ENCODE results near the gene ENOX1.
"Not testable (repeated sequence)": the region's sequence is repeated elsewhere in the genome, so short reads cannot be mapped to it uniquely, and the experiment has no call there.

Gene ENOX1

DNA sequence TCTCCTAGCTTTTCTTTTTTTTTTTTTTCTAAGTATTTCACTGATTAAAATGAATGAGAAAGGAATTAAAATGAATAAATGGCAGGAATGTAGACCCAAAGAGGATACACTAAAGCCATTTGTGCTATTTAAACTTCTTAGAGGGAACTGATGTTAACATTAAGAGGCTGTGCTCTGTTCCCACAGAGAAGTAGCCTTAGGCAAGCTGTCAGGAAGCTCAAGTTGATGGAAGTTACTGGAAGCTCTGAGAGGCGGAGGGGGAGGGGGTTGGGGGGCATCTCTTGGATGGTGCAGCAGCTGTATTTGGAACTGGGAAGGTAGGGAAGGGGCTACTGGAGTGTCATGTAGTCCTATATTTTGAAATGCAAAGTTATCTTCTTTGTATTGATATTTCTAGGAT, 595.2 kb downstream of the ENOX1 start:
- DNase-seq (ENCODE audit: low read depth) = no peak
- H3K4me3 ChIP-seq (ENCODE audit: low read length) = no peak overlapping the region
- TF ChIP-seq, protein P1, sequence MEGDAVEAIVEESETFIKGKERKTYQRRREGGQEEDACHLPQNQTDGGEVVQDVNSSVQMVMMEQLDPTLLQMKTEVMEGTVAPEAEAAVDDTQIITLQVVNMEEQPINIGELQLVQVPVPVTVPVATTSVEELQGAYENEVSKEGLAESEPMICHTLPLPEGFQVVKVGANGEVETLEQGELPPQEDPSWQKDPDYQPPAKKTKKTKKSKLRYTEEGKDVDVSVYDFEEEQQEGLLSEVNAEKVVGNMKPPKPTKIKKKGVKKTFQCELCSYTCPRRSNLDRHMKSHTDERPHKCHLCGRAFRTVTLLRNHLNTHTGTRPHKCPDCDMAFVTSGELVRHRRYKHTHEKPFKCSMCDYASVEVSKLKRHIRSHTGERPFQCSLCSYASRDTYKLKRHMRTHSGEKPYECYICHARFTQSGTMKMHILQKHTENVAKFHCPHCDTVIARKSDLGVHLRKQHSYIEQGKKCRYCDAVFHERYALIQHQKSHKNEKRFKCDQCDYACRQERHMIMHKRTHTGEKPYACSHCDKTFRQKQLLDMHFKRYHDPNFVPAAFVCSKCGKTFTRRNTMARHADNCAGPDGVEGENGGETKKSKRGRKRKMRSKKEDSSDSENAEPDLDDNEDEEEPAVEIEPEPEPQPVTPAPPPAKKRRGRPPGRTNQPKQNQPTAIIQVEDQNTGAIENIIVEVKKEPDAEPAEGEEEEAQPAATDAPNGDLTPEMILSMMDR (conservative IDR thresholded peaks at IDR 0.05; ENCODE audit: low read length) = no peak

- TF ChIP-seq, protein P1 (conservative IDR thresholded peaks at IDR 0.05; ENCODE audit: low read length) = no peak
- DNase-seq (ENCODE audit: low read depth) = no peak
- no peak overlapping the region for H3K4me3 ChIP-seq (ENCODE audit: low read length)
Observed at GRCh38 chr13:43185226-43185625, 601.5 kb downstream of the ENOX1 start.

DNA sequence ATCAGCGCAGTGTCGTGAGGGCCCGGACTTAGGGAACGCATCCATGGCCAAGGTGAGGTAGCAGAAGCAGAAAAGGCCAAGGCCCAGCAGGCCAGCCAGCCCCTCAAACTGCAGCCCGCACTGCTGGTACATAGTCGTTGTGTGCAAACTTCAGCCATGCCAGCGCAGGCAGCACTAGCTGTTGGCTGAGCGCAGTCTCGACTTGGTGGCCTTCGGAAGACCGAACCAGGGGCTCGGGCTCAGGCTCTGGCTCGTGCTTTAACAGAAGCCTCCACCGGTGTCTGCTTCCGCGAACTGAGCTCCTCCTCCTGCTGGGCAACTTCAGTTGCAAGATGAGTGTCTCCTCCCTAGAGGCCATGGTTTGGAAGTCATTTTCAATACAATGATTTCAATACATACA, 605.9 kb downstream of the ENOX1 start:
- TF ChIP-seq, protein P1 (conservative IDR thresholded peaks at IDR 0.05; ENCODE audit: low read length) = no peak

GRCh38 chr13:43180036-43180660, 606.6 kb downstream of the ENOX1 start:
- TF ChIP-seq, protein P1 (conservative IDR thresholded peaks at IDR 0.05; ENCODE audit: low read length) = no peak
- DNase-seq (ENCODE audit: low read depth) = no peak
- H3K4me3 ChIP-seq (ENCODE audit: low read length) = no peak overlapping the region

More for the DNA sequence above, 605.9 kb downstream of the ENOX1 start:
- H3K4me3 ChIP-seq (ENCODE audit: low read length) = no peak overlapping the region
- no peak for DNase-seq (ENCODE audit: low read depth)

DNA sequence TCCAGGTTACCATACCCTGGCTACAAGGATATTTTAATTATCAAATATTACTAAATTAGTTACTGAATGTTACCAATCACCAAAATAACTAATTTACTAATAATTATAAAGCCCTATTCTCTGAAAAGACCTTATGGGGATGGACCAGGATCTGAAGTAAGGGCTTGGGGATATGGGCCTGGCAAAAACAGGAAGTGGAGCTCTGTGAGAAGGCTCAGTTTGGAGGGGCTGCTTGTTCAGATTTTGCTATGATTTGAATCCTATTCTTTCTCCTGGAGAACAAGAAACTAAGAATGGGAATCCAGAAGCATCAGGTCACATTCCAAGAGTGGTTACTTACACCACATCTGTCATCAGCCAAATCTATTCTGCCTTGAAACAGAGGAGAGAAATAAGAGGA, 615.3 kb downstream of the ENOX1 start:
- DNase-seq (ENCODE audit: low read depth) = no peak
- TF ChIP-seq, protein P1 (conservative IDR thresholded peaks at IDR 0.05; ENCODE audit: low read length) = no peak
- no peak overlapping the region for H3K4me3 ChIP-seq (ENCODE audit: low read length)

DNA sequence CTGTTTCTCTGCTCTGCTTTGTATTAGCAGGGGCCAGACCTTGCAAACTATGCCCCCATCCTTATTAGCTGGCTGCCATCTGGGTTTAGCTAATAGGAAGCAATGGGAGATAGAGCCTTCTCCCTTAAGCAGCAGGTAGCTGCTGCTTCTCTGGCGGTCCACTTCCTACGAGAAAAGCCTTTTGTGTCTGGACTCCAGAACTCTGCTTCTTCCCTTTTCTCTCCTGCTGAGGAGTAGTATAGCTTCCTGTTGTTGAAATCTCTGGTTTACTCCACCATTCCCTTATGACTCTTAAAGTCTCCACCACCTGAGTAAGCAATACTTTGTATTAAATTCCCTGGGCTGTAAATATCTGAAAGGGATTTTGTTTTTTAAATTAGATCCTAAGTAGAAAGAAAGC, 616.3 kb downstream of the ENOX1 start:
- TF ChIP-seq, protein P1 (conservative IDR thresholded peaks at IDR 0.05; ENCODE audit: low read length) = no peak
- no peak overlapping the region for H3K4me3 ChIP-seq (ENCODE audit: low read length)
- no peak for DNase-seq (ENCODE audit: low read depth)

DNA sequence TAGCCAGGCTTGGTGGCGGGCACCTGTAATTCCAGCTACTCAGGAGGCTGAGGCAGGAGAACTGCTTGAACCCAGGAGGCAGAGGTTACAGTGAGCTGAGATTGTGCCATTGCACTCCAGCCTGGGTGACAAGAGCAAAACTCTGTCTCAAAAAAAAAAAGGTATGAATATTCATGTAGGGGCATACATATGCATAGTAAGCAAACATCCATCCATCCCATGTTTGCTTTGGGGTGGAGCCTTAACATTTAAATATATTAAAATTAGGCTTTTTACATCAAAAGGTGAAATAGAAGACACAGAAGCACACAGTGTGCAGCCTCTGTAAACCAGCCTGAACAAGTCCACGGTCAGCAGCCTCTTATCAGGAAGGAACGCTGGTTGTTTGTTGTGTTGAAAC, 618.3 kb downstream of the ENOX1 start:
- H3K4me3 ChIP-seq (ENCODE audit: low read length); DNase-seq (ENCODE audit: low read depth): not testable (repeated sequence)

GRCh38 chr13:43167731-43168130, 619.0 kb downstream of the ENOX1 start:
- TF ChIP-seq, protein P1 (conservative IDR thresholded peaks at IDR 0.05; ENCODE audit: low read length) = no peak

More at GRCh38 chr13:43167731-43168130, 619.0 kb downstream of the ENOX1 start:
- DNase-seq (ENCODE audit: low read depth) = no peak
- no peak overlapping the region for H3K4me3 ChIP-seq (ENCODE audit: low read length)
